ENCODE measurements around the gene SREBF1.

SREBF1 gene

GRCh38 chr17:17857496-17857895, 20.7 kb upstream of the SREBF1 start:
- no peak for DNase-seq

GRCh38 chr17:17856386-17856785, 19.6 kb upstream of the SREBF1 start:
- no peak for DNase-seq

- DNase-seq, result no peak
Observed at GRCh38 chr17:17855976-17856375, 19.2 kb upstream of the SREBF1 start.

- no peak for DNase-seq
Observed at GRCh38 chr17:17853811-17854447, 17.1 kb upstream of the SREBF1 start.

- no peak for DNase-seq
Observed at GRCh38 chr17:17852930-17853329, 16.1 kb upstream of the SREBF1 start.

- DNase-seq, result no peak
Observed at GRCh38 chr17:17851103-17852002, 14.6 kb upstream of the SREBF1 start.

GRCh38 chr17:17849845-17850373, 13.1 kb upstream of the SREBF1 start:
- no peak for DNase-seq

- no peak for DNase-seq
Observed at GRCh38 chr17:17849147-17849820, 12.5 kb upstream of the SREBF1 start.

GRCh38 chr17:17848311-17849082, 11.7 kb upstream of the SREBF1 start:
- DNase-seq, result no peak

- no peak for DNase-seq
Observed at GRCh38 chr17:17847726-17848125, 10.9 kb upstream of the SREBF1 start.

- DNase-seq, result no peak
Observed at GRCh38 chr17:17847118-17847689, 10.4 kb upstream of the SREBF1 start.

GRCh38 chr17:17846645-17847044, 9.9 kb upstream of the SREBF1 start:
- no peak for DNase-seq

- DNase-seq, result no peak
Observed at GRCh38 chr17:17846003-17846402, 9.2 kb upstream of the SREBF1 start.

- no peak for DNase-seq
Observed at GRCh38 chr17:17845046-17845775, 8.4 kb upstream of the SREBF1 start.

- no peak for DNase-seq
Observed at GRCh38 chr17:17844500-17844899, 7.7 kb upstream of the SREBF1 start.

GRCh38 chr17:17844079-17844478, 7.3 kb upstream of the SREBF1 start:
- DNase-seq, result no peak

GRCh38 chr17:17843096-17843495, 6.3 kb upstream of the SREBF1 start:
- DNase-seq, result no peak

- DNase-seq, result no peak
Observed at GRCh38 chr17:17842111-17842876, 5.5 kb upstream of the SREBF1 start.

- no peak for DNase-seq
Observed at GRCh38 chr17:17841601-17842025, 4.8 kb upstream of the SREBF1 start.

- DNase-seq, result no peak
Observed at GRCh38 chr17:17840751-17841591, 4.2 kb upstream of the SREBF1 start.
